ENCODE measurements around the gene IDH1. TPM values are rescaled to one million over a fixed set of nuclear protein-coding genes. Genes with fewer than 3 reads are reported as not detected.
A peak's percentile ranks its signal among the peaks of the same experiment; 100 is the strongest.
"Not testable (repeated sequence)": the region's sequence is repeated elsewhere in the genome, so short reads cannot be mapped to it uniquely, and the experiment has no call there.

IDH1 gene
- 43.1 TPM for polyA plus RNA-seq (2013, experiment 1 of 2; ENCODE audit: insufficient read length)
- 35.8 TPM for polyA plus RNA-seq (2013, experiment 2 of 2; ENCODE audit: insufficient read length)

- DNase-seq = peak; percentile 92
Measured at GRCh38 chr2:208254871-208255556, at the start of gene IDH1. Gene IDH1, minus strand, starts transcription at chr2:208255071. Its CDS starts 3,520 bp downstream, at chr2:208251551.

GRCh38 chr2:208304157-208304556, 49.3 kb upstream of the IDH1 start:
- DNase-seq = no peak

DNA sequence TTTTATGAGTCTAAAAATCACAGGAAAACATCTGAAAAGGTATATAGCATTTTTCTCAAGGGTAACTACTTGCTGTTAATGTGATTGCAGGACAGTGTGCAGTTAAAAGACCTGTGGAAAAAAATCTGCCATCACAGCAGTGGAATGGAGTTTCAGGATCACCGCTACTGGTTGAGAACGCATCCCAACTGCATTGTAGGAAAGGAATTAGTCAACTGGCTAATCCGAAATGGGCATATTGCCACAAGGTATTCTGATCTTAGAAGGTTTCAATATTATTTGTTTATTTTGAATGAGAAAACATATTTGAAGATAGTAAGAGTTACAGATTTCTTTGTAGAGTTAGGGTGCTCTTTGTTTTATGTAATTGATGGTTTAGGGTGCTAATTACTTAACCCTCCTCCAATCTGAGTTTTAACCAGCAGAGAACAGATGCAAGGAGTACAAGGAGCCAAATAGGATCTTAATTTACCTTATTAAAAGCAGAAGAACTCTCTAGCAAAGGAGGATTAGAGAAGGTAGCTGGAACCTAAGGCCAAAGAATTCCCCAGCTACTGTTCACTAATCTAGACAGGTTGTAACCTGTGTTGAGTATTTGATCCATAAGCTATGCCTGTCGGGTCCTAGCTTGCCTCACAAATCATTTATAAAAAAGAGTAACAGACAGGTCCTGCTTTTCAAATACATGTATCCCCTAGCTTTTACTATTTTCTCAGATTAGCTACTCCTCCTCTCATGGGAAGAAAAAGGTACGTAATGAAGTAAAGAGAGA, 46.2 kb upstream of the IDH1 start:
- no peak for DNase-seq

DNA sequence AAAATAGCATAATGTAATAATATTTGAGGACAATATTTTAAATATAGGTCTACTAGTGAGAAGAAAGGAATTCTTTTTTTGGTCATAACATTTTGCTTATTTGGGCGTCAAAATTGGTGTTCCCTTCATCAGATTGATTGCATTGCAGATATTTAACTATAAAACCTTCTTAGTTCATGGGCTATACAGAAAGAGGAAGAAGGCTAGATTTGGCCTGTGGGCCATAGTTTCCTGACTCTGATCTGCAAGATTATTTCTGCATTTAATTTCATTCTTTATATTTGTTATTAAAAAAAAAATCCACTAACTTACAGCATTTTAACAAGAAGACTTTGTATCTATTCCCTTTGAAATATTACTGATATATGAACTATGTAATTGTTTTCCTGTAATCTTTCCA, 43.1 kb upstream of the IDH1 start:
- DNase-seq = no peak

DNA sequence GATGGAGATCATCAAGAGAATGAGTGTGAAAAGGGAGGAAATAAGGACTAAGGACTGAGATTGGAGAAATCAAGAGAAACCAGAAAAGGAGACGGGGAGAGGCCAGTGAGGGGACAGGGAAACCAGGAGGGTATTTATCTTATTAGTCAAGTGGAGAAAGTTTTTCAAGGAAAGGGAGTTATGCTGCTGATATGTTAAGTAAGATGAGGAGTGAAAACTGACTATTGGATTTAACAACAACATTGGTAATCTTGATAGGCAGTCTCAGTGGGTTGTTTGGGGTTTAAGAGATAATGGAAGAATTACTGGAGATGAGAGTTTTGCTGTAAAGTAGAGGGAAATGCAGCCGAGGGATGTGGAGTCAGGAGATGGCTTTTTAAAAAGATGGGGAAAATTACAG, 41.7 kb upstream of the IDH1 start:
- DNase-seq = no peak

GRCh38 chr2:208295834-208296233, 41.0 kb upstream of the IDH1 start:
- no peak for DNase-seq

DNA sequence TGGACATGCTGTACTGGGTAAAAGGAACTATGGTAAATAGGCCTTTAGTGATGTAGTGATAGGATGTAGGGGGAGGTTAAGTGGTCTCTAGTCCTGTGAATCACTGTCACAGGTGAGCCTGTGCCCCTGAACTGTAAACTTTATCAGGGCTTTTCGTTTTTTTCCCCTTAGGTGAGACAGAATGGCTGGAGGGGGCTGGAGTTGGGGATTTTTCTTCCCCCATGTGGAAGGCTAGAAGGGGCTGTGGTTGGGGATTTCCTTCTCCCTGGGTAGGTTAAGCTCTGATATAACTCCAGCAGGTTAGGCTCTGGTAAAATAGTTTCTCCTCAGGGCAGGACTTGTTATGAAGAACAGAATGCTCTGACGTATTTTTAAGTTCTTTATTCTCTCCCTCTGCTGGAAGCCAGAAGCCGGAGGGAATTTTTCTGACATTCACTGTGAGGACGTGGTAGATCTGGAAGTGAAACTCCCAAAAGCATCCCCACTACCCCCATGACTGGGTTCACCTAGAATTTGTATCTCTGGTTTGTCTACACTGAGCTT, 39.7 kb upstream of the IDH1 start:
- no peak for DNase-seq

DNA sequence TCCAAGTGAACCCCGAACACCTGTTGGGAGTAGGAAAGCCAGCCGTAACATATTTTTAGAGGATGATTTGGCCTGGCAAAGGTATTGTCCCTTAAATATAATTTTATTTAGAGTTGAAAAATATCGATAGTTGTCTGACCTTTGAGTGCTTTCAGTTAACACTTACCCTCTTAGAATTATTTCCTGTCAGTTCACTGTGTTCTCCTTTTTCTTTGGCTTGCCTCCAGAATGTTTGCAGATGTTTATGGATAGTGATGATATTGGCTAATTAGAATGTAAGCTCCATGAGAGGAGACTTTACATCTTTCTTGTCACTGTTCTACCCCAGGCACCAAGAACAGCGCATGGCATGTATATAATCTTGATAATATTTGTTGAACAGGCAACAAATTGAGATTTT, 31.0 kb upstream of the IDH1 start:
- DNase-seq = no peak

DNA sequence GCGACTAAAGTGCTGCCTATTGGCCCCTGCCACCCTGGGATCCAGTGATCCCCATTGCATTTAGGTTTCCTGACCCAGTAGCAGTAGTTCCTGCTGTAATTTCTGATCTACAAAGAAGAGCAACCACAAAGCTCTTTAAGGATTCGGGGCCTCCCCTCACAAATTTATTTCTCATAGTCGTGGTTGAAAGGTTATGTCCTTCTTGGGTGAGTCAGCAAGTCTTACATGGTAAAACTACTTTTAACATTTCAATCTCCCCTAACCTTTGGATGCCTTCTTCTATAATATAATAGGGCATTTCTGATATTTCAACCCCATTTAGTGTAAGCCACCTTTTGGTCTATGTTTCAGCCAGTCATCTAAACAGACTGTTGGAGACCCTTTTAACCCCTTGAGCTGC, 26.1 kb upstream of the IDH1 start:
- peak; percentile 14 for DNase-seq

GRCh38 chr2:208280234-208280633, 25.4 kb upstream of the IDH1 start:
- DNase-seq = no peak

DNA sequence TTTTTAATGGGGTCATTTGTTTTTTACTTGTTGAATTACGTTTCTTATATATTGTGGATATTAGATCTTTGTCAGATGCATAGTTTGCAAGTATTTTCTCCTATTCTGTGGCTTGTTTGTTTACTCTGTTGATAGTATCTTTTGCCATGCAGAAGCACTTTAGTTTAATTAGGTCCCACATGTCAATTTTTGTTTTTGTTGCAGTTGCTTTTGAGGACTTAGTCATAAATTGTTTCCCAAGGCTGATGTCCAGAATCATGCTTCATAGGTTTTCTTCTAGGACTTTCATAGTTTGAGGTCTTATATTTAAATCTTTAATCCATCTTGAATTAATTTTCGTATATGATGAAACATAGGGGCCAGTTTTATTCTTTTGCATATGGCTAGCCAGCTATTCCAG, 24.4 kb upstream of the IDH1 start:
- DNase-seq = no peak

GRCh38 chr2:208278549-208278948, 23.7 kb upstream of the IDH1 start:
- DNase-seq = no peak

DNA sequence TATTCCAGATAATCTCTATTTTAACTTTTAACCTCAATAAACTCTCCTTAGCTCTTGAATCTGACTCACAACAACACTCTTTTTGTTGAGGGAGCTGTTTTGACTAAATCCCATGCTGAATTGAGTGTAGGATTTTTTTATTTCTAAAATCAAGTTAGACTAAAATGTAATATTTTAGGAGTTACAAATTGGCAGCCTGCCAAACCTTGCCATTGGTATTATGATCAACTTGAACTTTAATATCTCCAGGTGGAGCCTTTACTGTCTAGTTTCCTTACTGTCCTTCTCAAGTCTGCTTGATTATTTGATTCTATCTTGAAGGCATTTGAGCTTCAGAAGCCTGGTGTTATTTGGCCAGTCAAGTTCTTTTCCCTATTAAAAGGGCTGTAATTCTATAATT, 19.9 kb upstream of the IDH1 start:
- no peak for DNase-seq

DNA sequence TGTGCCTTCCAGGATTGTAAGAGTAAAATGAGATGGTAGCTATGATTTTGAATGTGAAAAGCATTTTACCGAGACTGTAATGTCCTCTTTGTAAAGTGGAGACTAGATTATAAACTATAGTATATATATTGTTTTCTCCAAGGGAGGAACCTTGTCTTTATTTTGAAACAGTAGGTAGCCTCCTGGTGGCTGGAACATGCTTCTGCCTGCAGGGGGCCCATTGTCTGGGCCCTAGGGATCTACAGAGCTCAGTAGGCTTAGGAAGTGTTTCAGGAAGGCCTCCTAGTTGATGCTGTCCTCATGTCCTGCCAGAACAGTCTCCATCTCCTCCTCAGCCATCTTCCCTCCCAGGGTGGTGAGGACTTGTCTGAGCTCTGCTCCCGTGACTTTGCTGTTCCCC, 14.2 kb upstream of the IDH1 start:
- DNase-seq = no peak

DNA sequence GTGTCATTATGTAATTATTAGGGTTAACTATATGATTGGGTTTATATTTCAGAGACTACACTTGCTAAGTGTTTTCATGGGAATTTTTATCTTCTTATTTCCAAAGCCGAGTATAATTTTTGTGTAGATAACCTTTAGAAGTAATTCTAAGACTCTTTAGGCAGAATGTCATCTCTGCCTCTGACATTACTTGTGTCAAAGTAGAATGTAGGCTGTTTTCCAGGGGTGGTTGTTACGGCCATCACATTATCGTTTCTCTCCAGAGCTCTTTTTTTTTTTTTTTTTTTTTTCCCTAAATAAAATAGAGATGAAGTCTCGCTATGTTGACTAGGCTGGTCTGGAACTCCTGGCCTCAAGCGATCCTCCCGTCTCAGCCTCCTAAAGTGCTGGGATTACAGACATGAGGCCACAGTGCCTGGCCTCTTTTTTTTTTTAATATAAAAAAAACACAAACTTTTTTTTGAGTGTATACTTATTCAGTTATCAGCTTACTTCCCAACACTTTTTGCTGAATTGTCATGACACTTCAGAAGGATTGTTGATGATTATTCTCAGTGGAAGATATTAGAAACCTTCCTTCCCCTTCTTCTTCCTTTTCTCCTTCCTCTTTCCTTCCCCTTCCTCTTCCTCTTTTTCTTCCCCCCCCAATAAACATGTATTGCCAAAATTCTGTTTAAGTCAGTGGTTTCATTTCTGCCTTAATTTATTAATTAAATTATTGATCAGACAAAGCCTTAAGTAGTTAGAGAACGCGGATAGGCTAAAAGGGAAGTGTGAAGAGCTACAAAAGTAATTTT, 13.5 kb upstream of the IDH1 start:
- no peak for DNase-seq

- DNase-seq = not testable (repeated sequence)
Measured at GRCh38 chr2:208267526-208267925, 12.7 kb upstream of the IDH1 start.

DNA sequence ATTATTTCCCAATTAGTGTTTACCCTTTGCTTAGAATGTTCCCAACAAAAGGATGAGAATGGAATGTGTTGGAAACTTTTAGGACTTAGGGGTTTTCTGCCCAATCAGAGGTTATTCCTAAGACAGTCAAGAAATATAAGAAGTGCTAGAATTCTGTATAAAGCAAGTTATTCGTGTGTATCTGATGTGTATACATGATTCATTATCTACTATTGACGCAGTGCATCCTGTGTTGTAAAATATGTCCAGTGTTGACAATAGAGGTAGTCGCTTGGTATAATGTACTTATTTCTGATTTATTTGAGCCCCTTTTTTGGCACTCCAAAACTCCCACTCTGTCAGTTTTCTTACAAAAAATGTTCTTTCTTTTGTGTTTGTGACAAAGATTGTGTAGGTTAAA, 12.1 kb upstream of the IDH1 start:
- DNase-seq = no peak

- no peak for DNase-seq
Measured at GRCh38 chr2:208266553-208266893, 11.7 kb upstream of the IDH1 start.

- peak; percentile 99 for DNase-seq
Measured at GRCh38 chr2:208265801-208266552, 11.1 kb upstream of the IDH1 start, which contains the start of gene PIKFYVE. Gene PIKFYVE, plus strand, starts transcription at chr2:208266255. Its CDS starts 5,265 bp downstream, at chr2:208271520.

DNA sequence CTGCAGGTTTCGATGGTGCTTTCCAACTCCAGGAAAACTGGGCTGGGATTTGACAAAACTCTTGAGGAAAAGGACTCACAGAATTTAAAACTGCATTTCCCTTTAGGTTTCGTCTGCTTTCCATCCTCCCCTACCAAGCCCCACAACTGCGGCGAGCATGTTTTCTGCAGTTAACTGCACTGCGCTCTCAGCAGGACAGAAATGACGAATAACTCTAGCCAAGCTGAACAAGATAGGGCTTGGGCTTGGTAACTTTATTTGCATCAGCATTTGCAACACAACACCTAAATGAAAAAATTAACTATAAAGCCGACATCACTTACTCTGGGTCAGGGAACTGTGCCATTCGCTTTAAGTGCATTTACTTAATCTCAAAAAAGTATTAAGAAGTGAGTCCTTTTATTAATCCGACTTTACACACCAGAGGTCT, 10.5 kb upstream of the IDH1 start:
- DNase-seq = peak; percentile 51

DNA sequence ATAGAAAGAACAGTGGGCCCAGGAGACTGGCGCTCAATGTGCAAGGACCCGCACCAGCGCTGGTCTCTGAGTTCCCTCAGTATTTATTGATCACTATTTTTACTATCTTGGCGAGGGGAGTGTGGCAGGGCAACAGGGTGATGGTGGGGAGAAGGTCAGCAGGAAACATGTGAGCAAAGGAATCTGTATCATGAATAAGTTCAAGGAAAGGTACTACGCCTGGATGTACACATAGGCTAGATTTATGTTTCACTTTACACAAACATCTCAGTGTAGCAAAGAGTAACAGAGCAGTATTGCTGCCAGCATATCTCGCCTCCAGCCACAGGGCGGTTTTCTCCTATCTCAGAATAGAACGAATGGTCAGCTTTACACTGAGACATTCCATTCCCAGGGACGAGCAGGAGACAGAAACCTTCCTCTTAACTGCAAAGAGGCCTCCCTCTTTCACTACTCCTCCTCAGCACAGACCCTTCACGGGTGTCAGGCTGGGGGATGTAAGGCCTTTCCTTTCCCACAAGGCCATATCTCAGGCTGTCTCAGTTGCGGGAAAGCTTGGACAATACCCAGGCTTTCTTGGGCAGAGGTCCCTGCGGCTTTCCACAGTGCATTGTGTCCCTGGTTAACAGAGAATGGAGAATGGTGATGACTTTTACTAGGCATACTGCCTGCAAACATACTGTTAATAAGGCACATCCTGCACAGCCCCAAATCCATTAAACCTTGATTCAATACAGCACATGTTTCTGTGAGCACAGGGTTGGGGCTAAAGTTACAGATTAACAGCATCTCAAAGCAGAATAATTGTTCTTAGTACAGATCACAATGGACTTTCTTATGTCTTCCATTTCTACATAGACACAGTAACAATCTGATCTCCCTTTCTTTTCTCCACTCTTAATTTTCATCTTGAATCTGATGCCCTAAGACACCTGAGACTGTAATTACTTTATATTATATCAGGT, 2.3 kb upstream of the IDH1 start:
- DNase-seq = not testable (repeated sequence)

Data from fibroblast of skin of back (primary cell).